Memory B cell (primary cell): ENCODE results near the gene ACSF3.

Source experiments
- ATAC-seq: fragments of 150-1000 bp; cut with Tn5 transposase; 2 replicates; pipeline ENCODE4 v1.10.0; 2021; ENCODE audit warnings: low read depth, mild to moderate bottlenecking, moderate library complexity
- DNase-seq, 2 donors: peaks; one replicate each; pipeline ENCODE4 v3.0.0; 2022; ENCODE audit warnings: low spot score in 2 of 2
- H3K27ac Mint-ChIP-seq: one replicate; pipeline ENCODE4 v1.8.0; 2022; ENCODE audit warnings: mild to moderate bottlenecking, moderate library complexity, mixed read lengths
- H3K27me3 Mint-ChIP-seq: one replicate; pipeline ENCODE4 v1.8.0; 2022; ENCODE audit warnings: mixed read lengths
- H3K36me3 Mint-ChIP-seq: one replicate; pipeline ENCODE4 v1.8.0; 2022; ENCODE audit warnings: mild to moderate bottlenecking, mixed read lengths
- H3K4me1 Mint-ChIP-seq: one replicate; pipeline ENCODE4 v1.8.0; 2022; ENCODE audit warnings: mixed read lengths
- H3K4me3 Mint-ChIP-seq: one replicate; pipeline ENCODE4 v1.8.0; 2022; ENCODE audit warnings: mild to moderate bottlenecking, moderate library complexity, mixed read lengths
- H3K9me3 Mint-ChIP-seq: one replicate; pipeline ENCODE4 v1.8.0; 2022; ENCODE audit warnings: mixed read lengths

Gene ACSF3

GRCh38 chr16:89099905-89100304, 6.3 kb downstream of the ACSF3 start:
- ATAC-seq (no peak), DNase-seq (no peak)
- peaks cover 42% of the 10 kb centered on the region for H3K4me1 Mint-ChIP-seq
- H3K9me3 Mint-ChIP-seq, result no peaks in the 10 kb centered on the region
- no peak overlapping the region for H3K4me3 Mint-ChIP-seq
- no peaks in the 10 kb centered on the region for H3K27me3 Mint-ChIP-seq
- H3K27ac Mint-ChIP-seq, result no peak overlapping the region
- peaks cover 22% of the 10 kb centered on the region for H3K36me3 Mint-ChIP-seq

GRCh38 chr16:89100601-89101302, 7.1 kb downstream of the ACSF3 start:
- Mint-ChIP-seq H3K27ac (no peak overlapping the region), H3K9me3 (no peaks in the 10 kb centered on the region), H3K27me3 (no peaks in the 10 kb centered on the region), H3K4me3 (no peak overlapping the region), H3K4me1 (peaks cover 41% of the 10 kb centered on the region), H3K36me3 (peaks cover 27% of the 10 kb centered on the region)
- no peak for ATAC-seq
- DNase-seq, result no peak

- Mint-ChIP-seq H3K27me3 (no peaks in the 10 kb centered on the region), H3K4me3 (no peak overlapping the region), H3K36me3 (peaks cover 27% of the 10 kb centered on the region), H3K9me3 (no peaks in the 10 kb centered on the region), H3K27ac (no peak overlapping the region), H3K4me1 (peaks cover 37% of the 10 kb centered on the region)
- no peak for ATAC-seq
- no peak for DNase-seq
Observed at GRCh38 chr16:89101303-89102040, 7.8 kb downstream of the ACSF3 start.

- H3K4me3 Mint-ChIP-seq, result no peak overlapping the region
- ATAC-seq, result no peak
Observed at GRCh38 chr16:89102041-89102471, 8.4 kb downstream of the ACSF3 start.

GRCh38 chr16:89102481-89103073, 8.9 kb downstream of the ACSF3 start:
- peaks cover 31% of the 10 kb centered on the region for H3K4me1 Mint-ChIP-seq
- ATAC-seq (no peak), DNase-seq (no peak)
- peaks cover 34% of the 10 kb centered on the region for H3K36me3 Mint-ChIP-seq
- no peak overlapping the region for H3K27ac Mint-ChIP-seq
- no peaks in the 10 kb centered on the region for H3K9me3 Mint-ChIP-seq
- H3K27me3 Mint-ChIP-seq, result no peaks in the 10 kb centered on the region
- H3K4me3 Mint-ChIP-seq, result no peak overlapping the region

More at GRCh38 chr16:89102041-89102471, 8.4 kb downstream of the ACSF3 start:
- Mint-ChIP-seq H3K9me3 (no peaks in the 10 kb centered on the region), H3K27me3 (no peaks in the 10 kb centered on the region), H3K4me1 (peaks cover 34% of the 10 kb centered on the region), H3K36me3 (peaks cover 30% of the 10 kb centered on the region), H3K27ac (no peak overlapping the region)
- no peak for DNase-seq

- ATAC-seq, result no peak
- H3K27ac Mint-ChIP-seq, result no peak overlapping the region
- H3K36me3 Mint-ChIP-seq, result peaks cover 39% of the 10 kb centered on the region
- no peak for DNase-seq
- no peaks in the 10 kb centered on the region for H3K9me3 Mint-ChIP-seq
- peaks cover 26% of the 10 kb centered on the region for H3K4me1 Mint-ChIP-seq
- no peak overlapping the region for H3K4me3 Mint-ChIP-seq
- no peaks in the 10 kb centered on the region for H3K27me3 Mint-ChIP-seq
Observed at GRCh38 chr16:89103156-89103555, 9.5 kb downstream of the ACSF3 start.

GRCh38 chr16:89103781-89104180, 10.1 kb downstream of the ACSF3 start:
- H3K27ac Mint-ChIP-seq, result no peak overlapping the region
- peaks cover 45% of the 10 kb centered on the region for H3K36me3 Mint-ChIP-seq
- H3K27me3 Mint-ChIP-seq, result no peaks in the 10 kb centered on the region
- no peaks in the 10 kb centered on the region for H3K9me3 Mint-ChIP-seq
- ATAC-seq (no peak), DNase-seq (no peak)
- peaks cover 21% of the 10 kb centered on the region for H3K4me1 Mint-ChIP-seq
- no peak overlapping the region for H3K4me3 Mint-ChIP-seq

- Mint-ChIP-seq H3K27me3 (no peaks in the 10 kb centered on the region), H3K4me3 (no peak overlapping the region), H3K4me1 (peaks cover 19% of the 10 kb centered on the region), H3K27ac (no peak overlapping the region), H3K36me3 (peaks cover 45% of the 10 kb centered on the region), H3K9me3 (no peaks in the 10 kb centered on the region)
- ATAC-seq, result no peak
- DNase-seq, result no peak
Observed at GRCh38 chr16:89104303-89104702, 10.7 kb downstream of the ACSF3 start.

- H3K36me3 Mint-ChIP-seq, result peaks cover 43% of the 10 kb centered on the region
Observed at GRCh38 chr16:89104930-89105571, 11.4 kb downstream of the ACSF3 start.

GRCh38 chr16:89105599-89106151, 12.0 kb downstream of the ACSF3 start:
- Mint-ChIP-seq H3K27ac (no peak overlapping the region), H3K27me3 (no peaks in the 10 kb centered on the region), H3K36me3 (peaks cover 44% of the 10 kb centered on the region), H3K9me3 (no peaks in the 10 kb centered on the region), H3K4me3 (no peak overlapping the region), H3K4me1 (peaks cover 14% of the 10 kb centered on the region)
- ATAC-seq (no peak), DNase-seq (no peak)

More at GRCh38 chr16:89104930-89105571, 11.4 kb downstream of the ACSF3 start:
- peaks cover 14% of the 10 kb centered on the region for H3K4me1 Mint-ChIP-seq
- H3K27me3 Mint-ChIP-seq, result no peaks in the 10 kb centered on the region
- no peak overlapping the region for H3K27ac Mint-ChIP-seq
- H3K4me3 Mint-ChIP-seq, result peak overlapping the region; percentile 44
- DNase-seq, result no peak
- no peaks in the 10 kb centered on the region for H3K9me3 Mint-ChIP-seq
- peak; percentile 48 for ATAC-seq

- peaks cover 14% of the 10 kb centered on the region for H3K4me1 Mint-ChIP-seq
- no peak for ATAC-seq
- H3K36me3 Mint-ChIP-seq, result peaks cover 44% of the 10 kb centered on the region
- H3K27ac Mint-ChIP-seq, result no peak overlapping the region
- H3K4me3 Mint-ChIP-seq, result no peak overlapping the region
- no peak for DNase-seq
- no peaks in the 10 kb centered on the region for H3K9me3 Mint-ChIP-seq
- no peaks in the 10 kb centered on the region for H3K27me3 Mint-ChIP-seq
Observed at GRCh38 chr16:89106533-89107202, 13.0 kb downstream of the ACSF3 start.

GRCh38 chr16:89107203-89107582, 13.5 kb downstream of the ACSF3 start:
- peaks cover 14% of the 10 kb centered on the region for H3K4me1 Mint-ChIP-seq
- DNase-seq (no peak), ATAC-seq (no peak)
- no peaks in the 10 kb centered on the region for H3K9me3 Mint-ChIP-seq
- H3K27ac Mint-ChIP-seq, result no peak overlapping the region
- no peak overlapping the region for H3K4me3 Mint-ChIP-seq
- peaks cover 44% of the 10 kb centered on the region for H3K36me3 Mint-ChIP-seq
- no peaks in the 10 kb centered on the region for H3K27me3 Mint-ChIP-seq

- DNase-seq (no peak), ATAC-seq (no peak)
- H3K36me3 Mint-ChIP-seq, result peaks cover 33% of the 10 kb centered on the region
- H3K9me3 Mint-ChIP-seq, result no peaks in the 10 kb centered on the region
- H3K27ac Mint-ChIP-seq, result no peak overlapping the region
- H3K4me3 Mint-ChIP-seq, result no peak overlapping the region
- H3K27me3 Mint-ChIP-seq, result no peaks in the 10 kb centered on the region
- peaks cover 12% of the 10 kb centered on the region for H3K4me1 Mint-ChIP-seq
Observed at GRCh38 chr16:89108416-89108815, 14.8 kb downstream of the ACSF3 start.
